Lower leg skin (tissue), 3 donors: ENCODE results near the gene LRIG3.

Source experiments
- POLR2A ChIP-seq, 2 donors: fragments of 450-650 bp; IDR thresholded peaks; one replicate each; pipeline ENCODE4 v1.6.1; 2016 to 2017; ENCODE audit warnings: antibody characterized with exemption in 2 of 2, mild to moderate bottlenecking in 1 of 2, moderate library complexity in 1 of 2
- TF ChIP-seq, protein P1 (sequence below), 3 donors: fragments of 450-650 bp; IDR thresholded peaks; one replicate each; pipeline ENCODE4 v1.5.1; 2016; ENCODE audit warnings: antibody characterized with exemption in 3 of 3, mild to moderate bottlenecking in 3 of 3, moderate library complexity in 2 of 3

DNA sequence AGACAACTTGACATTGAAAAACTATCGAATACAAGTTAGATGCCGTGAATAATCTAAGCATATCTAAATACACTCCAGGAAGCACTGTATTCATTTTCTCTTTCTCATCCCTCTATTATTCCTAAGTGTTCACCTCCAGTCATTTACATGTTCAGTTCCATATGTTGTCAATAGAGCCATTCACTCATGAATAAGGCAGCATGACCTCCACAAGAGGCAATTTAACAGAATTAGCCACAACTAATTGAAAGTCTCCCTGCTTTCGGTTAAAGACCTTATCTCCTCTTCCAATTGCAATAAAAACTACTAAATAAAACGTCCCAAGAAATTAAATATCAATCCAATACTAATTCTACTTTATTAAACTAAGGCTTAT lies 1.8 kb downstream of the LRIG3 start:
- TF ChIP-seq, protein P1, sequence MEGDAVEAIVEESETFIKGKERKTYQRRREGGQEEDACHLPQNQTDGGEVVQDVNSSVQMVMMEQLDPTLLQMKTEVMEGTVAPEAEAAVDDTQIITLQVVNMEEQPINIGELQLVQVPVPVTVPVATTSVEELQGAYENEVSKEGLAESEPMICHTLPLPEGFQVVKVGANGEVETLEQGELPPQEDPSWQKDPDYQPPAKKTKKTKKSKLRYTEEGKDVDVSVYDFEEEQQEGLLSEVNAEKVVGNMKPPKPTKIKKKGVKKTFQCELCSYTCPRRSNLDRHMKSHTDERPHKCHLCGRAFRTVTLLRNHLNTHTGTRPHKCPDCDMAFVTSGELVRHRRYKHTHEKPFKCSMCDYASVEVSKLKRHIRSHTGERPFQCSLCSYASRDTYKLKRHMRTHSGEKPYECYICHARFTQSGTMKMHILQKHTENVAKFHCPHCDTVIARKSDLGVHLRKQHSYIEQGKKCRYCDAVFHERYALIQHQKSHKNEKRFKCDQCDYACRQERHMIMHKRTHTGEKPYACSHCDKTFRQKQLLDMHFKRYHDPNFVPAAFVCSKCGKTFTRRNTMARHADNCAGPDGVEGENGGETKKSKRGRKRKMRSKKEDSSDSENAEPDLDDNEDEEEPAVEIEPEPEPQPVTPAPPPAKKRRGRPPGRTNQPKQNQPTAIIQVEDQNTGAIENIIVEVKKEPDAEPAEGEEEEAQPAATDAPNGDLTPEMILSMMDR (IDR thresholded peaks at IDR 0.05), result no peak
- no peak for TF ChIP-seq POLR2A (IDR thresholded peaks at IDR 0.05)
